ENCODE data around the gene ATG5. TPM values are rescaled to one million over a fixed set of nuclear protein-coding genes. Genes with fewer than 3 reads are reported as not detected.
"Not testable (repeated sequence)": the region's sequence is repeated elsewhere in the genome, so short reads cannot be mapped to it uniquely, and the experiment has no call there.

The ATG5 gene
- polyA plus RNA-seq, 1 donor (not counting 4 experiments of a cell fraction or from before 2014, with no cell fraction given): 60.0 TPM

- H3K36me3 ChIP-seq (ENCODE audit: control insufficient read depth in 2 of 2, extremely low read depth in 1 of 2, insufficient read depth in 2 of 2, low read length in 2 of 2): peaks cover 0 to 4% of the 10 kb centered on the region in 2 experiments
- no peak overlapping the region for H3K4me2 ChIP-seq (ENCODE audit: control insufficient read depth, extremely low read depth, insufficient read depth, low read depth, low read length)
- H3K9me1 ChIP-seq (ENCODE audit: control insufficient read depth, extremely low read depth, insufficient read depth, low read length): peaks cover 4% of the 10 kb centered on the region
- DNase-seq (ENCODE audit: low read depth, low spot score) (no peak), FAIRE-seq (no peak)
- no peaks in the 10 kb centered on the region for H4K20me1 ChIP-seq (ENCODE audit: control insufficient read depth, extremely low read depth, insufficient read depth, low read length)
- no peaks in the 10 kb centered on the region for H3K27me3 ChIP-seq (ENCODE audit: control insufficient read depth, extremely low read depth, insufficient read depth, low read length)
- dilution Hi-C loops (cut with MboI; ENCODE audit: extremely low pct_ligation_motif_present, low sequenced_read_pairs): no loop called here
- H3K9me3 ChIP-seq (ENCODE audit: control insufficient read depth, low read depth, low read length): no peaks in the 10 kb centered on the region
- no peaks in the 10 kb centered on the region for H3K4me1 ChIP-seq (ENCODE audit: control insufficient read depth, extremely low read depth, insufficient read depth, low read length)
- no peak overlapping the region for H3K4me3 ChIP-seq (ENCODE audit: control insufficient read depth in 2 of 3, extremely low read depth in 1 of 3, insufficient read depth in 2 of 3, low read depth in 1 of 3, low read length in 3 of 3)
- no peak overlapping the region for H2AFZ ChIP-seq (ENCODE audit: control insufficient read depth, low read length)
- peaks cover 56% of the 10 kb centered on the region for H3K79me2 ChIP-seq (ENCODE audit: control insufficient read depth, insufficient read depth, low read length)
- H3K27ac ChIP-seq (ENCODE audit: control insufficient read depth, insufficient read depth, low read length): no peak overlapping the region
- TF ChIP-seq CTCF (optimal IDR thresholded peaks at IDR 0.05 in 1 of 3, IDR thresholded peaks at IDR 0.05 in 1 of 3, conservative IDR thresholded peaks at IDR 0.05 in 1 of 3; ENCODE audit: extremely low read depth in 1 of 3, insufficient read depth in 2 of 3, low read length in 3 of 3) (no peak), EZH2 (IDR thresholded peaks at IDR 0.05; ENCODE audit: low read length) (no peak)
- H3K9ac ChIP-seq (ENCODE audit: control insufficient read depth, extremely low read depth, insufficient read depth, low read length): no peak overlapping the region
These were observed 53.3 kb downstream of the ATG5 start for GRCh38 chr6:106272287-106272686.

- DNase-seq (ENCODE audit: low read depth, low spot score) (no peak), FAIRE-seq (no peak)
- no peak overlapping the region for H3K9ac ChIP-seq (ENCODE audit: control insufficient read depth, extremely low read depth, insufficient read depth, low read length)
- no peak overlapping the region for H3K4me2 ChIP-seq (ENCODE audit: control insufficient read depth, extremely low read depth, insufficient read depth, low read depth, low read length)
- no peaks in the 10 kb centered on the region for H3K36me3 ChIP-seq (ENCODE audit: control insufficient read depth in 2 of 2, extremely low read depth in 1 of 2, insufficient read depth in 2 of 2, low read length in 2 of 2)
- dilution Hi-C loops (cut with MboI; ENCODE audit: extremely low pct_ligation_motif_present, low sequenced_read_pairs): no loop called here
- H3K9me1 ChIP-seq (ENCODE audit: control insufficient read depth, extremely low read depth, insufficient read depth, low read length): peaks cover 4% of the 10 kb centered on the region
- no peaks in the 10 kb centered on the region for H3K9me3 ChIP-seq (ENCODE audit: control insufficient read depth, low read depth, low read length)
- peaks cover 70% of the 10 kb centered on the region for H3K79me2 ChIP-seq (ENCODE audit: control insufficient read depth, insufficient read depth, low read length)
- no peak overlapping the region for H3K4me3 ChIP-seq (ENCODE audit: control insufficient read depth in 2 of 3, extremely low read depth in 1 of 3, insufficient read depth in 2 of 3, low read depth in 1 of 3, low read length in 3 of 3)
- no peaks in the 10 kb centered on the region for H4K20me1 ChIP-seq (ENCODE audit: control insufficient read depth, extremely low read depth, insufficient read depth, low read length)
- H2AFZ ChIP-seq (ENCODE audit: control insufficient read depth, low read length): no peak overlapping the region
- TF ChIP-seq CTCF (optimal IDR thresholded peaks at IDR 0.05 in 1 of 3, IDR thresholded peaks at IDR 0.05 in 1 of 3, conservative IDR thresholded peaks at IDR 0.05 in 1 of 3; ENCODE audit: extremely low read depth in 1 of 3, insufficient read depth in 2 of 3, low read length in 3 of 3) (no peak), EZH2 (IDR thresholded peaks at IDR 0.05; ENCODE audit: low read length) (no peak)
- H3K27me3 ChIP-seq (ENCODE audit: control insufficient read depth, extremely low read depth, insufficient read depth, low read length): no peaks in the 10 kb centered on the region
- H3K27ac ChIP-seq (ENCODE audit: control insufficient read depth, insufficient read depth, low read length): no peak overlapping the region
- H3K4me1 ChIP-seq (ENCODE audit: control insufficient read depth, extremely low read depth, insufficient read depth, low read length): no peaks in the 10 kb centered on the region
These were observed 55.1 kb downstream of the ATG5 start for GRCh38 chr6:106270414-106270813.

- H3K9me1 ChIP-seq (ENCODE audit: control insufficient read depth, extremely low read depth, insufficient read depth, low read length); H2AFZ ChIP-seq (ENCODE audit: control insufficient read depth, low read length); H3K27me3 ChIP-seq (ENCODE audit: control insufficient read depth, extremely low read depth, insufficient read depth, low read length); H3K27ac ChIP-seq (ENCODE audit: control insufficient read depth, insufficient read depth, low read length); H3K9ac ChIP-seq (ENCODE audit: control insufficient read depth, extremely low read depth, insufficient read depth, low read length); H3K4me1 ChIP-seq (ENCODE audit: control insufficient read depth, extremely low read depth, insufficient read depth, low read length); H3K9me3 ChIP-seq (ENCODE audit: control insufficient read depth, low read depth, low read length); FAIRE-seq; DNase-seq (ENCODE audit: low read depth, low spot score); dilution Hi-C loops (cut with MboI; ENCODE audit: extremely low pct_ligation_motif_present, low sequenced_read_pairs); H3K4me2 ChIP-seq (ENCODE audit: control insufficient read depth, extremely low read depth, insufficient read depth, low read depth, low read length); H4K20me1 ChIP-seq (ENCODE audit: control insufficient read depth, extremely low read depth, insufficient read depth, low read length); H3K4me3 ChIP-seq (ENCODE audit: control insufficient read depth in 2 of 3, extremely low read depth in 1 of 3, insufficient read depth in 2 of 3, low read depth in 1 of 3, low read length in 3 of 3); H3K36me3 ChIP-seq (ENCODE audit: control insufficient read depth in 2 of 2, extremely low read depth in 1 of 2, insufficient read depth in 2 of 2, low read length in 2 of 2): not testable (repeated sequence)
- peaks cover 69% of the 10 kb centered on the region for H3K79me2 ChIP-seq (ENCODE audit: control insufficient read depth, insufficient read depth, low read length)
These were observed 56.2 kb downstream of the ATG5 start for GRCh38 chr6:106269268-106269919.

GRCh38 chr6:106268500-106268899, 57.1 kb downstream of the ATG5 start:
- dilution Hi-C loops (cut with MboI; ENCODE audit: extremely low pct_ligation_motif_present, low sequenced_read_pairs): not testable (repeated sequence)
- H3K79me2 ChIP-seq (ENCODE audit: control insufficient read depth, insufficient read depth, low read length): peaks cover 69% of the 10 kb centered on the region

More at GRCh38 chr6:106268500-106268899, 57.1 kb downstream of the ATG5 start:
- H3K27me3 ChIP-seq (ENCODE audit: control insufficient read depth, extremely low read depth, insufficient read depth, low read length); H3K9ac ChIP-seq (ENCODE audit: control insufficient read depth, extremely low read depth, insufficient read depth, low read length); H3K9me3 ChIP-seq (ENCODE audit: control insufficient read depth, low read depth, low read length); H3K4me2 ChIP-seq (ENCODE audit: control insufficient read depth, extremely low read depth, insufficient read depth, low read depth, low read length); H3K9me1 ChIP-seq (ENCODE audit: control insufficient read depth, extremely low read depth, insufficient read depth, low read length); H3K4me3 ChIP-seq (ENCODE audit: control insufficient read depth in 2 of 3, extremely low read depth in 1 of 3, insufficient read depth in 2 of 3, low read depth in 1 of 3, low read length in 3 of 3); DNase-seq (ENCODE audit: low read depth, low spot score); H3K27ac ChIP-seq (ENCODE audit: control insufficient read depth, insufficient read depth, low read length); H2AFZ ChIP-seq (ENCODE audit: control insufficient read depth, low read length); H4K20me1 ChIP-seq (ENCODE audit: control insufficient read depth, extremely low read depth, insufficient read depth, low read length); FAIRE-seq; H3K4me1 ChIP-seq (ENCODE audit: control insufficient read depth, extremely low read depth, insufficient read depth, low read length); H3K36me3 ChIP-seq (ENCODE audit: control insufficient read depth in 2 of 2, extremely low read depth in 1 of 2, insufficient read depth in 2 of 2, low read length in 2 of 2): not testable (repeated sequence)

Data from keratinocyte (primary cell).